Measurements from ENCODE around the gene PVALEF.
"Not testable (repeated sequence)": the region's sequence is repeated elsewhere in the genome, so short reads cannot be mapped to it uniquely, and the experiment has no call there.

PVALEF gene

GRCh38 chr17:81222906-81223761 lies 57.8 kb downstream of the PVALEF start, which contains the start of gene CEP131:
CEP131 (minus strand) TSS chr17:81222965; CDS start chr17:81220056, 2,909 bp downstream.
- DNase-seq: peak; percentile 100

DNA sequence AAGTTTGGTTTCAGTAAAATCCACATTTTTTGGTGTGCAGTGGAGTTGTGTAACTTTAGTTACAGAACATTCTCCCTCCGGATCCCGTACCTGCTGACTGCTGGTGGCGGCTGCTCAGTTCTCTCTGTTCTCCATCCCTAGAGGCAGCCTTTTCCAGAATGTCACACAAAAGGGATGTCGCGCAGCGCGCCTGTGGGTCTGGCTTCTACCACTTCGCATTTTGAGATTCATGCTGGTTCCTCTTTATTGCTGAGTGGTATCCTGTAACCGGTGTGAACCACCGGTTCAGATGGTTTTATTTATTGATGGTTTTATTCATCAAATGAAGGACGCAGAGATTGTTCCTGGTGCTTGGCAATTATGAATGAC lies 58.4 kb downstream of the PVALEF start:
- DNase-seq: no peak

GRCh38 chr17:81227630-81228029 lies 62.3 kb downstream of the PVALEF start:
- not testable (repeated sequence) for DNase-seq

DNA sequence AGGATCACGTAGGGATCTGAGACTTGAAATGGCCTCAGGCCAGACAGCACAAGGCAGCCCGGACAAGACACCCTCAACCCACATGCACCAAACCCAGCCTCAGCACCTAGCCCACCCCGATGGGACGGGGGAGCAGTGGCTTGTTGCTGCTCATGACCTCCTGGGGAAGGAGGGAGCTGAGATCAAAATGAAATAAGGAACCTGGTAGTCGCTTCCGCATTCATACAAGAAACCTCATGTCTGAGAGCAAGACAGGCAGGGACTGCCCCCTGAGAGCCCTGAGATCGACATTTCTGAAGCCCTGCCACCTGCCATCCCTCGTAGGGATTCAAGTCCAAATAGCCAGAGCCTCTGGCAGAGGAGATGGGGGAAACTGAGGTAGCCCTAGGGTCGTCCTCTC lies 63.1 kb downstream of the PVALEF start:
- no peak for DNase-seq

DNA sequence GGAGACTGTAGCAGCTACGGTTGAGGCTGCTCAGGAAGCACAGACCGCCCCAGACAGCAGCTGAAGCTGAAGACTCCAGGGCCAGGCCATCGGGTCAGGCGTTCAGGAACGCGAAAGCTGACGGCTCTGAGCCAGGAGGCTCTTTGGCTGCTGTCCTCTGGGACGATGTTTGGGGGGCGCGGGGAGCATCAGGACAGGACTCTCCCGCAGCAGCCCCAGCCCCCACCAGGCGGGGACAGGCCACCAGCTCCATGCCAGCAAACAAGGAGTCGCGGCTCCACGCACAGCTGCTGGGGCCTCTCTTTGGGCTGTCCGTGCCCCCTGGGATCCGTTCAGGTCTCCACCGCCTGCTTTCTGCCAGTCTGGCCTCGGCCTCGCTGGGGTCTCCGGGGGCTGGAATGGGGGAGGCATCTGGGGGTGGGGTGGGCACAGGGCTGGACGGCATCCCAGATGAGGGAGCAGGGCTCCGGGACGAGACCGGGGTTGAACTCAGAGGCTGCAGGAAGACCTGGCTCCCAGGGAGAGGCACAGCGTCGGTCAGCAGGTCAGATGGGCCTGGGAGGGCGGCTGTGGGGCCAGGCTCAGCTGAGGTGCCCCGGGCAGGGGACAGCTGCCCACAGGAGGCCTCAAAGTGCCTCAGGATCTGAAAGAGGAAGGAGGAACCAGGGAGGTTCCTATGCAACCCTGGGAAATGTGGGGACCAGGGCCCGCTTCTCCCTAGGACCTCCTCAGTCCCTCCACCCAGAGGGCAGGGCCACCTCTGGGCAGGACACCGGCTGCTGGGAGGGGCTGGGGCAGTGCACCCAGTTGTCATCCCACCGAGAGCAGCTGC lies 63.7 kb downstream of the PVALEF start:
- DNase-seq: no peak

- DNase-seq: no peak
These were observed 64.3 kb downstream of the PVALEF start for GRCh38 chr17:81229666-81229920.

DNA sequence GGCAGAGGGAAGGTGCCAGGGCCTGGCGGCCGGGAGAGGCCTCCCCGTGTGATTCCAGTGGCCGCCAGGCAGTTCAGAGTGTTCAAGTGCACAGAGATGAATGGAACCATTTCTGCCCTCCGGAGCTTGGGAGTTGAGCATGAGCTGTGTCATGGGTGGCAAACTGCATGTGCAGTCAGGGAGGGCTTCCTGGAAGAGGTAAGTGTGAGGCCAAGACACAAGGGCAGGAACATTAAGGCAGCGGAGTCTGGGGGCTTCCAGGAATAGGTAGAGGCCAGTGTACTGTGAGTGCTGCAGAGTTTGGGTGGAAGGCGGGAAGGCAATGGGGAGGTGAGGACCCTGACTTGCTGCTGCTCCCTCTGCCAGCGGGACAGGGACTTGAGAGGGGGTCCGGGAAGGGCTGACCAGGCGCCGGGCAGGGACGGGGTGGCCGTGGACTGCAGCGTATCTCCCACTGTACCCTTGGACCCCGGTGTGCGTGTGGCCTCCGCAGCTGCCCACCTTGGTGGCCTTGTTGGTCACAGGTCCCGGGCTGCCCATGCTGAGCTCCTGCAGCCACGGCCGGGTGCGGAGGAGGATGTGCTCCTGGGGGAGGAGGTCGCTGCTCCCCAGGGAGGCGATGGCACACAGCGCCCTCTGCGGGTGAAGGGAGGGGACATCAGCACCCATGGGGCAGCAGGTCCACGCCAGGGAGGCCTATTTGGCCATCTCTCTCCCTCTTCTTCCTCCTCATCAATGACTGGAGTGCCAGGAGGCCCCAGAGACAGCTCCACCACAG lies 64.9 kb downstream of the PVALEF start:
- no peak for DNase-seq

DNA sequence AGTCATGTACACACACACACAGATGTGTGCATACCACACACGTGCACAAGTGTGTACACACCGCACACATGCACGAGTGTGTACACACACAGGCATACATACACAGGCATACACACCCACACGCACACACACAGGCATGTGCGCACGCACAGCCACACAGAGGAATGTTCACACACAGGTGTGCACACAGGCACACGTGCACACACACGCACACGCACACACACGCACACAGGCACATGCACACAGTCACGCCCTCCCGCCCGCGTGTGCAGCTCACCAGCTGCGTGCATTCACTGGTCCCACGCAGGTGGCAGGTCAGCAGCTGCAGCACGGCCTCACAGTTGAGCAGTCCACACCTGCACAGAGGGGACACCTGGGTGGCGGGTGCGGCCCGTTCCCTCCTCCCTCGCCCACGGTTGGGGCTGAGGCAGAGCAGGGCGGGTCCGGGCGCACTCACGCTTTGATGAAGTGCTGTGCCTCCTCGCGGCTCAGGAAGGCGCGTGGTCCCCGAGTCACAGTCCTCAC lies 65.9 kb downstream of the PVALEF start:
- no peak for DNase-seq

DNA sequence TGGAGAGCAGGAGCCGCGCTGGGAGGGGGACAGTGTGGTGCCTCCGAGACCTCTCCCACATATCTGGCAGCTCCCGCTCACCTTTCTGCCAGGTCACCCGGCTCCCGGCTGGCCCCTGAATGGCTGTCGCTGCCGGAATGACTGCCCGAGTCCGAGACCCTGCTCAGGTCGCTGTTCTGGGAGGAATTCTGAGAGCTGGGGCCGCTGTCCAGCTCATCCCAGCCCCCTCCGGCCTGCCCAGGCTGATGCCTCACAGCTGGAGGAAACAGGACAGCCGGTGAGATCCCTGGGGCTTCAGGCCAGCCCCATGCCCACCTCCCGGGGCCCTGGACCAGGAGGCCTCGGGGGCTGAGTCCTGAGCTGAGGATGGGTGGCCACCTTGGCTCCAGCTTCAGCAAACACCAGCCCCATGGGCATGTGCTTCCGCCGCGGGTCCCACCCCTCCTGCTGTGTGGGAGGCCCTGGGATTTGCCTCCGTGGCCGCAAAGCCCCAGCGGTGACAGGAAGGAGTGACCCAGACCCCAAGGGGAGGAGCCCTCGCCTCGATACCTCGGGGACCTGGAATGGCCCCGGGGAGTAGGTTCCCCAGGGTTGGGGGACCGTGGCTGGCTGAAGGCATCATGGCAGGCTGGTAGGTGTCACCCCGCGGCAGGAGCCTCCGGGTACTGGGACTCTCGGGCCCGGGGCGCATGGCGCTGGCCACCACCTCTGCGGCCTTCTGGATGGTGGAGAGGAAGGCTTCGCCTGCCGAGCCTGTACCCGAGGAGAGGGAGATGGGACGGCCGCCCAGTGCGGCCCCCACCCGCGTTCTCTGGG lies 66.7 kb downstream of the PVALEF start:
- no peak for DNase-seq

All from activated CD8-positive, alpha-beta memory T cell treated with anti-CD3 and anti-CD28 coated beads, Interleukin-2, amount 50 U/mL, for 4 hours (primary cell).